HL-60 (cell line): ENCODE measurements around the gene CMIP.

ENCODE experiments used
- CTCF ChIP-seq: IDR thresholded peaks from one replicate; pipeline ENCODE4 v1.5.1; 2011; ENCODE audit warnings: low read length, control low read depth, inconsistent platforms; ENCODE audit not compliant: insufficient read depth
- POLR2AphosphoS5 ChIP-seq: IDR thresholded peaks from 2 replicates; pipeline ENCODE4 v1.6.1; 2012; ENCODE audit warnings: low read depth
- REST ChIP-seq: IDR thresholded peaks from 2 replicates; pipeline ENCODE4 v1.6.1; 2012; ENCODE audit warnings: low read depth; ENCODE audit not compliant: insufficient replicate concordance
- SPI1 ChIP-seq: IDR thresholded peaks from 2 replicates; pipeline ENCODE4 v1.6.1; 2012; ENCODE audit warnings: low read depth, mild to moderate bottlenecking, borderline replicate concordance

- TF ChIP-seq CTCF (no peak), REST (no peak), POLR2AphosphoS5 (no peak), SPI1 (no peak)
Observed at GRCh38 chr16:81707411-81708265, 263.0 kb downstream of the CMIP start.
